Smooth muscle cell (in vitro differentiated cells): Measurements from ENCODE around the gene SLC28A1. TPM values are rescaled to one million over a fixed set of nuclear protein-coding genes. Genes with fewer than 3 reads are reported as not detected.

ENCODE experiments used
- DNase-seq: peaks from one replicate; lab custom pipeline; 2025; ENCODE audit not compliant: unreplicated experiment; lab: John Stamatoyannopoulos, UW
- H2AFZ ChIP-seq: fragments of 200-600 bp; sonication (generic); 2 replicates; pipeline ENCODE4 v1.6.0; 2016; ENCODE audit warnings: antibody characterized with exemption, low read depth, mild to moderate bottlenecking
- H3F3A ChIP-seq: fragments of 200-600 bp; sonication (generic); 2 replicates; pipeline ENCODE4 v1.6.0; 2017; ENCODE audit warnings: antibody characterized with exemption, low read depth
- H3K27ac ChIP-seq: fragments of 200-600 bp; sonication (generic); 2 replicates; pipeline ENCODE4 v1.5.1; 2016; ENCODE audit warnings: low read depth, mild to moderate bottlenecking
- H3K27me3 ChIP-seq: fragments of 200-600 bp; sonication (generic); 2 replicates; pipeline ENCODE4 v1.6.1; 2016; ENCODE audit warnings: low read depth, mild to moderate bottlenecking
- H3K36me3 ChIP-seq: fragments of 200-600 bp; sonication (generic); 2 replicates; pipeline ENCODE4 v1.5.1; 2016; ENCODE audit warnings: low read depth
- H3K4me1 ChIP-seq: fragments of 200-600 bp; sonication (generic); 2 replicates; pipeline ENCODE4 v1.5.1; 2016; ENCODE audit warnings: low read depth
- H3K4me2 ChIP-seq: fragments of 200-600 bp; sonication (generic); 2 replicates; pipeline ENCODE4 v1.6.0; 2016; ENCODE audit warnings: mild to moderate bottlenecking
- H3K4me3 ChIP-seq: fragments of 200-600 bp; sonication (generic); 2 replicates; pipeline ENCODE4 v1.5.1; 2016; ENCODE audit warnings: mild to moderate bottlenecking
- H3K79me2 ChIP-seq: fragments of 200-600 bp; sonication (generic); 2 replicates; pipeline ENCODE4 v1.6.0; 2016; ENCODE audit warnings: low read depth, mild to moderate bottlenecking
- H3K9ac ChIP-seq: fragments of 200-600 bp; sonication (generic); 2 replicates; pipeline ENCODE4 v1.6.0; 2016; ENCODE audit warnings: low read depth
- H3K9me3 ChIP-seq: fragments of 200-600 bp; sonication (generic); replicated peaks from 2 replicates; pipeline ENCODE4 v1.5.1; 2016; ENCODE audit warnings: low read depth
- H4K20me1 ChIP-seq: fragments of 200-600 bp; sonication (generic); 2 replicates; pipeline ENCODE4 v1.6.0; 2016; ENCODE audit warnings: low read depth
- WGBS: methylation state at CpG from one replicate; pipeline ENCODE4 v1.1.7; 2016; ENCODE audit warnings: low lambda C conversion rate; 5-methylcytosine and 5-hydroxymethylcytosine counted together
- polyA plus RNA-seq: library from polyadenylated mRNA; unstranded; fragments of >200 nt; fragmentation: Nextera tagmentation; extraction: Ambion mirVana; gene quantifications from 2 replicates; pipeline ENCODE4 v1.2.1, GENCODE V29; 2016
- total RNA-seq: library from RNA; depleted of rRNA; stranded (reverse); fragments of >200 nt; gene quantifications from 2 replicates; pipeline ENCODE4 v1.2.3, GENCODE V29; 2014
- TF ChIP-seq, protein P1 (sequence below): fragments of 200-600 bp; sonication (generic); IDR thresholded peaks from 2 replicates; pipeline ENCODE4 v1.5.1; 2017; ENCODE audit warnings: borderline replicate concordance, mild to moderate bottlenecking, antibody characterized with exemption; ENCODE audit not compliant: insufficient read depth, poor library complexity, severe bottlenecking

SLC28A1 gene
- total and polyA plus RNA-seq, 2 experiments from 2014 or later: 0.09 TPM; not detected in 1

- Histone ChIP-seq H3K4me3 (no peak overlapping the region), H4K20me1 (no peaks in the 10 kb centered on the region), H3K9me3 (no peaks in the 10 kb centered on the region), H3K27ac (no peak overlapping the region), H3K4me1 (no peaks in the 10 kb centered on the region), H3K9ac (no peak overlapping the region), H3K27me3 (no peaks in the 10 kb centered on the region), H3K36me3 (no peaks in the 10 kb centered on the region), H3K4me2 (no peak overlapping the region), H3F3A (no peaks in the 10 kb centered on the region), H2AFZ (no peak overlapping the region), H3K79me2 (no peaks in the 10 kb centered on the region)
- TF ChIP-seq, protein P1, sequence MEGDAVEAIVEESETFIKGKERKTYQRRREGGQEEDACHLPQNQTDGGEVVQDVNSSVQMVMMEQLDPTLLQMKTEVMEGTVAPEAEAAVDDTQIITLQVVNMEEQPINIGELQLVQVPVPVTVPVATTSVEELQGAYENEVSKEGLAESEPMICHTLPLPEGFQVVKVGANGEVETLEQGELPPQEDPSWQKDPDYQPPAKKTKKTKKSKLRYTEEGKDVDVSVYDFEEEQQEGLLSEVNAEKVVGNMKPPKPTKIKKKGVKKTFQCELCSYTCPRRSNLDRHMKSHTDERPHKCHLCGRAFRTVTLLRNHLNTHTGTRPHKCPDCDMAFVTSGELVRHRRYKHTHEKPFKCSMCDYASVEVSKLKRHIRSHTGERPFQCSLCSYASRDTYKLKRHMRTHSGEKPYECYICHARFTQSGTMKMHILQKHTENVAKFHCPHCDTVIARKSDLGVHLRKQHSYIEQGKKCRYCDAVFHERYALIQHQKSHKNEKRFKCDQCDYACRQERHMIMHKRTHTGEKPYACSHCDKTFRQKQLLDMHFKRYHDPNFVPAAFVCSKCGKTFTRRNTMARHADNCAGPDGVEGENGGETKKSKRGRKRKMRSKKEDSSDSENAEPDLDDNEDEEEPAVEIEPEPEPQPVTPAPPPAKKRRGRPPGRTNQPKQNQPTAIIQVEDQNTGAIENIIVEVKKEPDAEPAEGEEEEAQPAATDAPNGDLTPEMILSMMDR: no peak
- 97% methylated on average over 7 of the region's 7 CpGs for WGBS
- no peak for DNase-seq
Measured at GRCh38 chr15:84885801-84886200, 1.3 kb downstream of the SLC28A1 start.

DNA sequence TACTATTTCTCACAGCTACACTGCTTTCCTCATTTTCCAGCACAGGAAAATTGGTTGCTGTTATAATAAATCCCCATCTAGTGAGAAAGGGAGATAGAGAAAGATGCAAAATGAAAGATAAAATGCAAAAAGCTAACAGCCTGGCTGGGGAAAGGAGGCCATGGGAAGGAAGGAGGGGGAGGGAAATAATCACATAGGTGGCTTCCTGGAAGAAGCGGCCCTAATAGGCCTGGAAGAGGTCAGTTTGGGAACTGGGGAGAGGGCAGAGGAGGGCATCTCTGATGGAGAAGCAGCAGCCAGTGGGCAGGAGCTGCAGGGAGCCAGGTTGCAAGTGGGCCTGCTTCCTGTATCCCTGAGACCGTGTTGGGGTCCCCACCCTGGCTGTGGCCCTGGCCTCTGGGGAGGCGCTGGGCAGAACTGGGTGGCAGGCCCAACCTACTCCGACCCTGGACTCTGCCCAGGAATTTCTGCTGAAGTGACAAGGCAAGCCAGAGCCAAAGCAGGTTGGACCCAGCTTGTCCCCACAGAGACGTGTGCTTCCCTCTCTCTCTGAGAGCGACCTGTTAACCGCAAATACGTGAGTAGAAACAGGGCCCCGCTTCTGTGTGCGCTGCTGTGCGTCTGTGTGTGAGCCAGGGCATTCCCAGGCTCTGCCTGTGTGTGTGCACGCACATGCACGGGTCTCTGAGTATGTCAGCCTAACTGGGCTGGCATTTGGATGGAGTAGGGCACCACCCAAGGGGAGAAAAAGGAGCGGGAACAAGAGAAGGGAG lies 1.9 kb downstream of the SLC28A1 start:
- no peak overlapping the region for H3K4me2 ChIP-seq
- no peak overlapping the region for H3K9ac ChIP-seq
- no peak overlapping the region for H3K4me3 ChIP-seq
- H3K79me2 ChIP-seq: no peaks in the 10 kb centered on the region
- TF ChIP-seq, protein P1: no peak
- WGBS: 92% methylated on average over 14 of the region's 14 CpGs
- H4K20me1 ChIP-seq: no peaks in the 10 kb centered on the region
- no peaks in the 10 kb centered on the region for H3K9me3 ChIP-seq
- no peaks in the 10 kb centered on the region for H3F3A ChIP-seq
- H2AFZ ChIP-seq: no peak overlapping the region
- no peaks in the 10 kb centered on the region for H3K36me3 ChIP-seq
- no peaks in the 10 kb centered on the region for H3K27me3 ChIP-seq
- no peak overlapping the region for H3K27ac ChIP-seq
- no peak for DNase-seq
- H3K4me1 ChIP-seq: no peaks in the 10 kb centered on the region

- Histone ChIP-seq H3K9ac (no peak overlapping the region), H2AFZ (no peak overlapping the region), H3K4me3 (no peak overlapping the region), H3F3A (no peaks in the 10 kb centered on the region), H4K20me1 (no peaks in the 10 kb centered on the region), H3K9me3 (no peaks in the 10 kb centered on the region), H3K36me3 (no peaks in the 10 kb centered on the region), H3K79me2 (no peaks in the 10 kb centered on the region), H3K4me2 (no peak overlapping the region), H3K27ac (no peak overlapping the region), H3K4me1 (no peaks in the 10 kb centered on the region), H3K27me3 (no peaks in the 10 kb centered on the region)
- 84% methylated on average over 1 of the region's 1 CpG for WGBS
- no peak for DNase-seq
- TF ChIP-seq, protein P1: no peak
Measured at GRCh38 chr15:84886984-84887299, 2.5 kb downstream of the SLC28A1 start.

GRCh38 chr15:84887938-84888337 lies 3.5 kb downstream of the SLC28A1 start:
- no peaks in the 10 kb centered on the region for H4K20me1 ChIP-seq
- no peak overlapping the region for H3K4me2 ChIP-seq
- no peaks in the 10 kb centered on the region for H3F3A ChIP-seq
- no peaks in the 10 kb centered on the region for H3K79me2 ChIP-seq
- no peak for DNase-seq
- H3K4me3 ChIP-seq: no peak overlapping the region
- H3K4me1 ChIP-seq: no peaks in the 10 kb centered on the region
- TF ChIP-seq, protein P1: no peak
- no peaks in the 10 kb centered on the region for H3K9me3 ChIP-seq
- no peak overlapping the region for H3K27ac ChIP-seq
- H3K9ac ChIP-seq: no peak overlapping the region
- WGBS: 89% methylated on average over 4 of the region's 4 CpGs
- no peaks in the 10 kb centered on the region for H3K36me3 ChIP-seq
- no peaks in the 10 kb centered on the region for H3K27me3 ChIP-seq
- H2AFZ ChIP-seq: no peak overlapping the region
